ENCODE data around the gene GCN1.
"Not testable (repeated sequence)": the region's sequence is repeated elsewhere in the genome, so short reads cannot be mapped to it uniquely, and the experiment has no call there.

GCN1 gene

DNA sequence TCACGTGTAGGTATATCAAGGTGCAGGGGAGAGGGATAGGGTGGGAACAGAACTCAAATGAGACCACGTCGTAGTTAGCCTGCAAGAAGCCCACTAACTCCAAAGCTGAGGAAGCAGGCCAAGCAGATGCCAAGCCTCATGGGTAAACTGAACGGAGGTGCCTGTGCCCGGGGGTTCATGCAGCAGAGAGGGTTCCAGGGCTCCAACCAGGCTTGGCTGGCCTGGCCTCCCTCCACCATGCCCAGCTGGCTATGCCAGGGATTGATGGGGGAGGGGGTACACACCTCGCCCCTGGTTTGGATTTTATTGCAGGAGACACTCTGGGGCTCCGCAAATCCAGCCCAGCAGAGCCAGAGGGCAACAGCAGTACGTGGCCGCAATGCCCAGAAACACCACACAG, 43.7 kb upstream of the GCN1 start:
- Histone ChIP-seq H3K9me3 (ENCODE audit: control insufficient read depth in 5 of 5, low read length in 5 of 5) (no peaks in the 10 kb centered on the region), H3K36me3 (ENCODE audit: control insufficient read depth in 5 of 5, insufficient read depth in 5 of 5, low read length in 5 of 5) (peaks cover 0 to 5% (median 0%) of the 10 kb centered on the region in 5 donors), H3K27ac (ENCODE audit: low read depth, low read length) (peak overlapping the region; percentile 82), H3K4me3 (ENCODE audit: low read depth in 1 of 5, low read length in 5 of 5) (peak overlapping the region in 4 of 5 donors; percentile 27 to 53 (median 38)), H3K27me3 (ENCODE audit: control insufficient read depth in 5 of 5, insufficient read depth in 4 of 5, low read length in 5 of 5) (no peaks in the 10 kb centered on the region), H3K9ac (ENCODE audit: low read length in 5 of 5) (peak overlapping the region in 4 of 5 donors; percentile 12 to 33 (median 20)), H3K4me1 (ENCODE audit: control insufficient read depth in 5 of 5, insufficient read depth in 5 of 5, low read length in 5 of 5) (peaks cover 55 to 96% (median 88%) of the 10 kb centered on the region in 5 donors)

DNA sequence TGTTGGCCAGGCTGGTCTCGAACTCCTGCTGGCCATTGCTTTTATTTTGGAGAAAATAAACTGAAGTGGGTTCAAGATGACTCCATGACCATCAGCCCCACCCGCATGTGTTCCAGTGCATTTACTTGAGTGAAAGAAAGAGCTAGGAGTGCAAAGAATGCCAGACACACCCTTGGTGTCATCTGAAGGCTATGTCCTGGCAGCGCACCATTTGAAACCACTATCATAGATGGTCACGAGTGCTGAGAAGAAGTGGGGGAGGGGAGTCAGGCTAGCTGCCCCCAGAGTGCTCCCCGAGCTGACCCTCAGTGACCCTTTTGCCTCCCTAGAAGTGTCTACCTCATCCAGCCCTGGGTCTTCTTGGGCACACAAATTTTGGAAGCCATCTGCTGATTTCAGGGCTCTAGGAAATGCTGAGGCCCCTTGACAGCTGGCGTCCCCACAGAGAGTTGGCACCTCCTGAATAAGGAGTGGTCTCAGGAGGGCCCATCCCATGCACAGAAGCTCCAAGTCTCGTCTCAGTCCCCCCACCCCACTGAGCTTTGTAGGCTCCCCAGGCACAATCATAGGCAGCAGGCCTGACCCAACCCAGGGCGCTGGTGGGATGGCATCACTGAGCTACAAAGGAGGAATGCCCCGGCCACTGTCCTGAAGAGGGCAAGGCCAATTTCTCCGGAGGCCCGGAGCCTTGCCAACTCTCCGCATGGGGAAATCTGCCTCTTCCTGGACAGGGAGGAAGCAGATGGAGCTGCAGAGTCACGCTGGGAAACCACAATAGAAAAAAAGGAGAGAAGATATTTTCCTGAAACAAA, 43.1 kb upstream of the GCN1 start:
- H3K9ac ChIP-seq (ENCODE audit: low read length in 5 of 5) = peak overlapping the region in 4 of 5 donors; percentile 12 to 67 (median 26)
- peaks cover 0 to 5% (median 0%) of the 10 kb centered on the region in 5 donors for H3K36me3 ChIP-seq (ENCODE audit: control insufficient read depth in 5 of 5, insufficient read depth in 5 of 5, low read length in 5 of 5)
- H3K27me3 ChIP-seq (ENCODE audit: control insufficient read depth in 5 of 5, insufficient read depth in 4 of 5, low read length in 5 of 5) = no peaks in the 10 kb centered on the region
- H3K9me3 ChIP-seq (ENCODE audit: control insufficient read depth in 5 of 5, low read length in 5 of 5) = no peaks in the 10 kb centered on the region
- H3K4me3 ChIP-seq (ENCODE audit: low read depth in 1 of 5, low read length in 5 of 5) = peak overlapping the region; percentile 12 to 53 (median 28)
- H3K27ac ChIP-seq (ENCODE audit: low read depth, low read length) = peak overlapping the region; percentile 82
- peaks cover 55 to 96% (median 92%) of the 10 kb centered on the region in 5 donors for H3K4me1 ChIP-seq (ENCODE audit: control insufficient read depth in 5 of 5, insufficient read depth in 5 of 5, low read length in 5 of 5)

DNA sequence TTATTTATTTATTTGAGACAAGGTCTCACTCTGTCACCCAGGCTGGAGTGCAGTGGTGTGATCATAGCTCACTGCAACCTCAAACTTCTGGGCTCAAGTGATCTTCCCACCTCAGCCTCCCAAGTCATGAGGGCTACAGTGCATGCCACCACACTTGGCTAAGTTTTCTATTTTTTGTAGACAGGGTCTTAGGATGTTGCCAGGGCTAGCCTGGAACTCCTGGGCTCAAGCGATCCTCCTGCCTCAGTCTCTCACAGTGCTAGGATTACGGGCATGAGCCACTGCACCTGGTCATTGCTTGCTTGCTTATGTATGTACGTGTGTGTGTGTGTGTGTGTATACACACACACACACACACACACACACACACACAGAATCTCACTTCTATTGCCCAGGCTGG, 42.3 kb upstream of the GCN1 start:
- not testable (repeated sequence) for H3K36me3 ChIP-seq (ENCODE audit: control insufficient read depth in 5 of 5, insufficient read depth in 5 of 5, low read length in 5 of 5); H3K4me3 ChIP-seq (ENCODE audit: low read depth in 1 of 5, low read length in 5 of 5); H3K9me3 ChIP-seq (ENCODE audit: control insufficient read depth in 5 of 5, low read length in 5 of 5); H3K27me3 ChIP-seq (ENCODE audit: control insufficient read depth in 5 of 5, insufficient read depth in 4 of 5, low read length in 5 of 5); H3K9ac ChIP-seq (ENCODE audit: low read length in 5 of 5)
- Histone ChIP-seq H3K4me1 (ENCODE audit: control insufficient read depth in 5 of 5, insufficient read depth in 5 of 5, low read length in 5 of 5) (peaks cover 56 to 96% (median 93%) of the 10 kb centered on the region in 5 donors), H3K27ac (ENCODE audit: low read depth, low read length) (peak overlapping the region; percentile 82)

DNA sequence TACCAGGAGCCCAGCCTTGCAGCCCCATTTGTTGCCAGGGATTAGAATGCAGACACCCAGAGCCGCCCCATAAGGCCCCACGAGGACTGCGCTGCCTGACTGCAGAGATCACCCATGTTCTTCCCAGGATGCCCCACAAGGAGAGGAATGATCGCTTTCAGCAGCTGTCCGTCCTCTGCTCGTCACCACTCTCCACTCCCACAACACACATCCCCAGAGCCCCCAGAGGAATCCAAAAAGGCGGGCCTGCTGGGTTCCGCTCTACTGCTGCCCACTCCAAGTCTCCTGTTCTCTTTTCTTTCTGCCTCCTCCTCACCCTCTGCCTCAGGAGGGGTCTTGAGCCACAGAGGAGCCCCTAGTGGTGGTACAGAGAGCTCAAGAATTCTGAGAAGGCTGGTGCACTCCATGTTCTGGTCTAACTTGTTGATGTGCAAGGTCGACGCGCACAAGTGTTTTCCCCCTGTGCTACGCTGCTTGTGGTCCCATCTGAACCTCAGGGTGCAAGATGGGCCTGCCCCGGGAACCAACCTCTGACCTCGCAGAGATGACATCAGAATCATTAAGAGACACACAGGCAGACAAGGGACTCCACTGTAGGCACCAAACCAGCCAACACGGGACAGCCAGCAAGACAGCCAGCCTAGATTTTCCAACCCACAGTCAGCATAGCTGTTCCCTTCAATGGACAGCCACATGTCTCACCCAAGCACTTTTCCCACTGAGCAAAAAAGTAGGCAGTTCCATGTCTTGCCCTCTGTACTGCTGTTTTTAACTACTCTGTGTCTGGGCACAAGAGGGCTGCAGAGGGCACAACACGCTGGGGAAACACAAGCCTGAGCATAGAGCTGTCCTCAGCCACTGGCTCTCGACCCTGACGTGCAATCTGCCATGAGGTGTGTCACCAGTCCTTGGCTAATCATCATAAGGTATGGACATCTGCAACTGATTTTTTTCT, 41.1 kb upstream of the GCN1 start:
- peaks cover 59 to 96% (median 93%) of the 10 kb centered on the region in 5 donors for H3K4me1 ChIP-seq (ENCODE audit: control insufficient read depth in 5 of 5, insufficient read depth in 5 of 5, low read length in 5 of 5)
- no peaks in the 10 kb centered on the region for H3K36me3 ChIP-seq (ENCODE audit: control insufficient read depth in 5 of 5, insufficient read depth in 5 of 5, low read length in 5 of 5)
- H3K27me3 ChIP-seq (ENCODE audit: control insufficient read depth in 5 of 5, insufficient read depth in 4 of 5, low read length in 5 of 5) = no peaks in the 10 kb centered on the region
- no peaks in the 10 kb centered on the region for H3K9me3 ChIP-seq (ENCODE audit: control insufficient read depth in 5 of 5, low read length in 5 of 5)
- H3K4me3 ChIP-seq (ENCODE audit: low read depth in 1 of 5, low read length in 5 of 5) = peak overlapping the region in 4 of 5 donors; percentile 26 to 44 (median 35)
- H3K27ac ChIP-seq (ENCODE audit: low read depth, low read length) = peak overlapping the region; percentile 94
- peak overlapping the region in 2 of 5 donors; percentile 54 to 55 for H3K9ac ChIP-seq (ENCODE audit: low read length in 5 of 5)

DNA sequence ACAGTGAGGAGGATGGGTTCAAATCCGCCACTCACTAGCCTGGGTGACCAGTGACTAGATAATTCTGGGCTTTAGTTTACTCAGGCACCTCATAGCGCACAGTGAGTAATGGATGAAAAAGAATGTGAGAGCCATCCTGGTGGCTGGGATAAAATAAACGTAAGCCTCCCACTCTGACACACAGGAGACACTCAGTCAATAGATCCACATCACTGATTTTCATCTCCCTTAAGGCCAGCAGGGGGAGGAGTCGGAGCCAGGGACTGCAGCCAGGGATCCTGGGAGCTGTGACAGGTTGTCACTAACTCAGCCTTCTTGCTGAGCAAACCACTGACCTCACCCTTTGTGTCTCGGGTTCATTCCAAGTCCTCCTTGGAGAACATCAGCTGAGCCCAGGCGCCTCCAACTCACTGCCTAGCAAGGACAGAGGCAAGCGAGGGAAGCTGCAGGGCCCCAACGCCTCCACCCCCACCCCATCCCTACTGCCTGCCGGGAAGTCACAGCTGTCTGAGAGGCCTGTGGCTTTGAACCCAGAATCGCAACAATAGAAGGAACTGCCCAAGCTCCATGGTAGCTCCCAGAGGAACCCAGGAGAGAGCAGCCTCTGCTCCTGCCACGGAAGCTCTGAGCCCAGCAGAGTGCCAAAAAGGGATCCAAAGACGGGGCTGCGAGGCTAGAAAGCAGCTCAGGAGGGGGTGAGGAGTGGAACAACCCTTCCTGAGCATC, 40.3 kb upstream of the GCN1 start:
- H3K4me3 ChIP-seq (ENCODE audit: low read depth in 1 of 5, low read length in 5 of 5) = peak overlapping the region in 4 of 5 donors; percentile 26 to 44 (median 27)
- no peaks in the 10 kb centered on the region for H3K27me3 ChIP-seq (ENCODE audit: control insufficient read depth in 5 of 5, insufficient read depth in 4 of 5, low read length in 5 of 5)
- H3K27ac ChIP-seq (ENCODE audit: low read depth, low read length) = peak overlapping the region; percentile 94
- H3K9ac ChIP-seq (ENCODE audit: low read length in 5 of 5) = peak overlapping the region in 3 of 5 donors; percentile 14 to 65 (median 55)
- peaks cover 54 to 96% (median 93%) of the 10 kb centered on the region in 5 donors for H3K4me1 ChIP-seq (ENCODE audit: control insufficient read depth in 5 of 5, insufficient read depth in 5 of 5, low read length in 5 of 5)
- no peaks in the 10 kb centered on the region for H3K9me3 ChIP-seq (ENCODE audit: control insufficient read depth in 5 of 5, low read length in 5 of 5)
- H3K36me3 ChIP-seq (ENCODE audit: control insufficient read depth in 5 of 5, insufficient read depth in 5 of 5, low read length in 5 of 5) = no peaks in the 10 kb centered on the region

DNA sequence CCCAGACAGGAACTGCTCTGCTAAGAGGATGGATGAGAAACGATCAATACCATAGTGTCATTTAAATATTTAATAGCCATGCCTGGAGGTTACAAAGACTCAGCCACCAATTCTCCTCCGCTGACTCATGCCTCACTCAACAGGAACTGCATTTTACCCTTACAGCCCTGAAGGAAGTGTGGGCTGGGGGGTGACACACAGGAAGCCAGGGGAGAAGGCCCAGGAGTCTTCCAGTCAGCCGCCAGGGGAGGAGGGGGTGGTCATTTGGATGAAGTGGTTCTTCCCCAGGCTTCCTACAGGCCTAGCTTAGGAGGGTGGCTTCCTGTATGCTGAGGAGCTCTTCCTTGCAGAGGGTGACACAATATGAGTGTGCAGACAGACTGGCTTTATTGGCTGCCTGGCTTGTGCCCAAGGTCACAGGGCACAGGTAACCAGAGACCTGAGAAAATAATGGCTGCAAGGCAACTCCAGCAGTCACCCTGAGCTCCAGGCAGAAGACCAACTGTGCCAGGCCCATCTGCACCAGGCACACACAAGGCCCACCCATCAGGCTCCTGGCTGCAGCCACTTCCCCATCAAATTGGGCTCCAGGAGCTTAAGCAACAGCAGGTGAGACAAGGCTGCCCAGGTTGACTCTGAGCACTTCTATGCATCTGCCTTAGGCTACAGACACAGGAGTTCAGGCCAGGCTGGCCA, 36.9 kb upstream of the GCN1 start:
- Histone ChIP-seq H3K9me3 (ENCODE audit: control insufficient read depth in 5 of 5, low read length in 5 of 5) (no peaks in the 10 kb centered on the region), H3K36me3 (ENCODE audit: control insufficient read depth in 5 of 5, insufficient read depth in 5 of 5, low read length in 5 of 5) (peaks cover 0 to 4% (median 3%) of the 10 kb centered on the region in 5 donors), H3K27me3 (ENCODE audit: control insufficient read depth in 5 of 5, insufficient read depth in 4 of 5, low read length in 5 of 5) (no peaks in the 10 kb centered on the region), H3K4me3 (ENCODE audit: low read depth in 1 of 5, low read length in 5 of 5) (peak overlapping the region in 2 of 5 donors; percentile 19 to 37), H3K27ac (ENCODE audit: low read depth, low read length) (peak overlapping the region; percentile 94), H3K4me1 (ENCODE audit: control insufficient read depth in 5 of 5, insufficient read depth in 5 of 5, low read length in 5 of 5) (peaks cover 57 to 98% (median 88%) of the 10 kb centered on the region in 5 donors), H3K9ac (ENCODE audit: low read length in 5 of 5) (peak overlapping the region in 4 of 5 donors; percentile 34 to 70 (median 50))

DNA sequence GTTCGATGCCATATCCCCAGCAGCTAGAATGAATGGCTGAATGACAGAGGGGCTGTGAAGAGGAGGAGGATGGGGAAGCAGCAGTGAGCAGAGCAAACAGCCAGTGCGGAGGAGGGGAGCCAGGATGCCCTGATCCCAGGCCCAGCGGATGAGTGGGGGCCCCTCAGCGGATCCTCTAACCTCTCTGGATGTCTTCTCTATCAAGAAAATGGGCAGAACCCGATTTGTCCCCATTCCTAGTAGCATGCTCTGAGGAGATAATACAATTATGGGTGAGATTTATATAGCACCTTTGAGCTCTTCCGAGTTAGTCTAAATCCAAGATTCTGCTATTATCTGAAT, 36.4 kb upstream of the GCN1 start:
- peaks cover 59 to 98% (median 90%) of the 10 kb centered on the region in 5 donors for H3K4me1 ChIP-seq (ENCODE audit: control insufficient read depth in 5 of 5, insufficient read depth in 5 of 5, low read length in 5 of 5)
- peak overlapping the region in 4 of 5 donors; percentile 17 to 22 (median 18) for H3K4me3 ChIP-seq (ENCODE audit: low read depth in 1 of 5, low read length in 5 of 5)
- peaks cover 0 to 9% (median 8%) of the 10 kb centered on the region in 5 donors for H3K36me3 ChIP-seq (ENCODE audit: control insufficient read depth in 5 of 5, insufficient read depth in 5 of 5, low read length in 5 of 5)

DNA sequence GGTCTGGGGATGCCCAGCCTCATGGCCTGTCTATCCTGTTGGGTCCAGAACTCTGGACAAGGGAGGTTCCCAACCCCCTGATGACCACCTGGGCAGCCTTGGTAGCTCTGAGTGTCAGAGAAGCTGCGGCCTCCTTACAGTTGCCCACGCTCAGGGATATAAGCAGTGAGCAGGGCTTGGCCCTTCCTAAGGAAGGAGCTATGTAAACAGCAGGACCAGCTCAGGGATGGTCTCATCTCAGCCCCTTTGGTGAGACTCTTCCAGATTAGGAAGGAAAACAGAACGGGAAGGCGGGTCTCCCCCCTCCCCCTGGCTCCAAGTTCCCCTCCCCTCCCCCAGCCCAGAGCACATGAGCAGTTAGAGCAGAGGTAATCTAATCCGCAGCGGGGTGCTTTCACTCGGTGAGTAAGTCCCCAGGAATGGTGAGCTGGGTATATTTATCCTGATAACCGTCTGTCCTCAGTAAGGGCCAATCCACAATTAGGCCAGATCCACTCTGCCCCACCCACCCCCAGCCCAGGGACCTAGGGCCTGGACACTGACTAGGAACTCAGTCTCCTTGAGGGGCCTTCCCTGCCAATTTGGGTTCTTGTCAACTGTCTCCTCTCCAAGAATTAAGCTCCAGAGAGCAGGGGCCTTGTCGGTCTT, 35.9 kb upstream of the GCN1 start:
- no peaks in the 10 kb centered on the region for H3K27me3 ChIP-seq (ENCODE audit: control insufficient read depth in 5 of 5, insufficient read depth in 4 of 5, low read length in 5 of 5)
- H3K9me3 ChIP-seq (ENCODE audit: control insufficient read depth in 5 of 5, low read length in 5 of 5) = no peaks in the 10 kb centered on the region
- H3K27ac ChIP-seq (ENCODE audit: low read depth, low read length) = peak overlapping the region; percentile 94
- peak overlapping the region; percentile 37 to 70 (median 56) for H3K9ac ChIP-seq (ENCODE audit: low read length in 5 of 5)
- H3K4me1 ChIP-seq (ENCODE audit: control insufficient read depth in 5 of 5, insufficient read depth in 5 of 5, low read length in 5 of 5) = peaks cover 57 to 98% (median 90%) of the 10 kb centered on the region in 5 donors
- H3K36me3 ChIP-seq (ENCODE audit: control insufficient read depth in 5 of 5, insufficient read depth in 5 of 5, low read length in 5 of 5) = peaks cover 0 to 11% (median 10%) of the 10 kb centered on the region in 5 donors
- peak overlapping the region; percentile 17 to 39 (median 22) for H3K4me3 ChIP-seq (ENCODE audit: low read depth in 1 of 5, low read length in 5 of 5)

More for the DNA sequence above, 36.4 kb upstream of the GCN1 start:
- Histone ChIP-seq H3K9me3 (ENCODE audit: control insufficient read depth in 5 of 5, low read length in 5 of 5) (no peaks in the 10 kb centered on the region), H3K27ac (ENCODE audit: low read depth, low read length) (peak overlapping the region; percentile 94), H3K9ac (ENCODE audit: low read length in 5 of 5) (peak overlapping the region; percentile 25 to 70 (median 43)), H3K27me3 (ENCODE audit: control insufficient read depth in 5 of 5, insufficient read depth in 4 of 5, low read length in 5 of 5) (no peaks in the 10 kb centered on the region)

Data from subcutaneous abdominal adipose tissue (tissue), 5 donors.